B cell (primary cell): Measurements from ENCODE around the gene GPHA2. TPM values are rescaled to one million over a fixed set of nuclear protein-coding genes. Genes with fewer than 3 reads are reported as not detected.
A peak's percentile ranks its signal among the peaks of the same experiment; 100 is the strongest.

ENCODE experiments used
- ATAC-seq: fragments of 200-7000 bp; cut with Tn5 transposase; one replicate; pipeline ENCODE4 v1.10.0; 2021; ENCODE audit warnings: low read depth, mild to moderate bottlenecking, moderate number of reproducible peaks, moderate library complexity
- CTCF ChIA-PET: fragments of 350-600 bp; sonication (Branson Sonifier 250); formaldehyde crosslinking; loops from one replicate; lab custom pipeline; 2021; ENCODE audit warnings: antibody characterized with exemption, inconsistent platforms; lab: Charles Lee
- POLR2A ChIA-PET: fragments of 350-600 bp; sonication (Branson Sonifier 250); formaldehyde crosslinking; loops from one replicate; lab custom pipeline; 2021; ENCODE audit warnings: antibody characterized with exemption; lab: Charles Lee
- DNase-seq: peaks from one replicate; pipeline ENCODE4 v3.0.0; 2013
- H2AFZ ChIP-seq: 2 replicates; pipeline ENCODE4 v1.6.1; 2012; ENCODE audit warnings: mild to moderate bottlenecking, low read depth, low read length; ENCODE audit not compliant: insufficient read depth, poor library complexity, severe bottlenecking
- H3K27ac ChIP-seq, 2 donors: 1 replicate in 1 of 2; 2 replicates in 1 of 2; pipeline ENCODE4 v1.5.1; 2012 to 2013; ENCODE audit warnings: low read length in 2 of 2, mild to moderate bottlenecking in 2 of 2, moderate library complexity in 1 of 2
- H3K27me3 ChIP-seq, 4 experiments: fragments of 200-600 bp in 1 of 4; sonication (generic) in 1 of 4; replicated peaks in 1 of 4; 1 replicate in 2 of 4; 2 replicates in 2 of 4; pipeline versions ENCODE4 v1.6.1 to v1.7.0; 2013 to 2016; ENCODE audit warnings: low read length in 3 of 4, mild to moderate bottlenecking in 2 of 4, mixed read lengths in 1 of 4, moderate library complexity in 1 of 4; ENCODE audit not compliant: insufficient read depth in 4 of 4, control insufficient read depth in 3 of 4; ENCODE audit errors: control extremely low read depth in 1 of 4
- H3K36me3 ChIP-seq, 2 experiments: replicated peaks in 1 of 2; 1 replicate in 1 of 2; 2 replicates in 1 of 2; pipeline versions ENCODE4 v1.6.1 to v1.7.1; 2013; ENCODE audit warnings: low read length in 1 of 2; ENCODE audit not compliant: insufficient read depth in 2 of 2, control insufficient read depth in 1 of 2; ENCODE audit errors: control extremely low read depth in 1 of 2, extremely low read depth in 1 of 2
- H3K4me1 ChIP-seq, 2 donors: fragments of 200-600 bp in 1 of 2; sonication (generic) in 1 of 2; 1 replicate in 1 of 2; 2 replicates in 1 of 2; pipeline versions ENCODE4 v1.5.1 to v1.6.1; 2013 to 2017; ENCODE audit warnings: low read length in 2 of 2; ENCODE audit not compliant: control insufficient read depth in 2 of 2, insufficient read depth in 2 of 2
- H3K4me2 ChIP-seq: replicated peaks from 2 replicates; pipeline ENCODE3; 2012; ENCODE audit warnings: mild to moderate bottlenecking, low read depth, low read length; ENCODE audit not compliant: poor library complexity, severe bottlenecking
- H3K4me3 ChIP-seq, 5 experiments: fragments of 200-600 bp in 1 of 5; sonication (generic) in 1 of 5; 1 replicate in 3 of 5; 2 replicates in 2 of 5; pipeline versions ENCODE4 v1.5.1 to v1.7.0; 2011 to 2016; ENCODE audit warnings: low read length in 4 of 5, mild to moderate bottlenecking in 4 of 5, low read depth in 2 of 5, control low read depth in 1 of 5, moderate library complexity in 1 of 5; ENCODE audit not compliant: insufficient read depth in 1 of 5; ENCODE audit errors: control extremely low read depth in 1 of 5, extremely low read depth in 1 of 5
- H3K79me2 ChIP-seq: fragments of 200-600 bp; sonication (generic); one replicate; pipeline ENCODE4 v1.6.0; 2016; ENCODE audit warnings: low read length; ENCODE audit not compliant: control insufficient read depth, insufficient read depth
- H3K9ac ChIP-seq: fragments of 200-600 bp; sonication (generic); 2 replicates; pipeline ENCODE4 v1.6.1; 2017; ENCODE audit warnings: mild to moderate bottlenecking, low read length, moderate library complexity
- H3K9me3 ChIP-seq, 3 donors: one replicate each; pipeline versions ENCODE4 v1.6.1 to v1.7.1; 2013; ENCODE audit warnings: low read length in 2 of 3; ENCODE audit not compliant: control insufficient read depth in 2 of 3, insufficient read depth in 1 of 3; ENCODE audit errors: control extremely low read depth in 1 of 3
- H4K20me1 ChIP-seq: 2 replicates; pipeline ENCODE4 v1.6.0; 2012; ENCODE audit warnings: mild to moderate bottlenecking, low read length; ENCODE audit not compliant: insufficient read depth, control insufficient read depth, poor library complexity, severe bottlenecking
- H3K27ac Mint-ChIP-seq: one replicate; pipeline ENCODE4 v1.8.0; 2021; ENCODE audit warnings: mixed read lengths
- H3K27me3 Mint-ChIP-seq: one replicate; pipeline ENCODE4 v1.8.0; 2021; ENCODE audit warnings: mixed read lengths
- H3K4me1 Mint-ChIP-seq: one replicate; pipeline ENCODE4 v1.8.0; 2021; ENCODE audit warnings: mixed read lengths
- H3K4me3 Mint-ChIP-seq: one replicate; pipeline ENCODE4 v1.8.0; 2021; ENCODE audit warnings: mixed read lengths
- H3K9me3 Mint-ChIP-seq: one replicate; pipeline ENCODE4 v1.8.0; 2022; ENCODE audit warnings: mixed read lengths; ENCODE audit not compliant: insufficient read depth
- EZH2 ChIP-seq: IDR thresholded peaks from 2 replicates; pipeline ENCODE4 v1.6.1; 2012; ENCODE audit warnings: borderline replicate concordance, low read depth, mild to moderate bottlenecking, moderate library complexity, low read length; ENCODE audit not compliant: insufficient read depth, poor library complexity, severe bottlenecking
- WGBS: methylation state at CpG from one replicate; pipeline ENCODE4 v1.1.5; 2013; ENCODE audit warnings: missing lambda C conversion rate; ENCODE audit not compliant: insufficient coverage; 5-methylcytosine and 5-hydroxymethylcytosine counted together
- intact Hi-C: fragments of 100-400 bp; cut with micrococcal nuclease; formaldehyde crosslinking; loops from one replicate; pipeline ENCODE4 v1.10.0; 2022
- polyA plus RNA-seq: library from polyadenylated mRNA; depleted of rRNA; stranded (reverse); fragments of >200 nt; gene quantifications from 2 replicates; pipeline ENCODE4 v1.2.3, GENCODE V29; 2012
- total RNA-seq, 2 donors: library from RNA; stranded (reverse); fragments of 120-200 nt in 1 of 2; gene quantifications; 1 replicate in 1 of 2; 2 replicates in 1 of 2; pipeline versions ENCODE4 v1.2.3 to v1.2.4, GENCODE V29; 2013 to 2022
- TF ChIP-seq, protein P1 (sequence below): fragments of 200-600 bp; IDR thresholded peaks from one replicate; pipeline ENCODE4 v1.8.0; 2022; ENCODE audit warnings: antibody characterized with exemption, mild to moderate bottlenecking

The GPHA2 gene
- total and polyA plus RNA-seq, 2 donors (not counting 1 experiment from before 2014, with no cell fraction given) = 0.39 to 2.8 TPM

DNA sequence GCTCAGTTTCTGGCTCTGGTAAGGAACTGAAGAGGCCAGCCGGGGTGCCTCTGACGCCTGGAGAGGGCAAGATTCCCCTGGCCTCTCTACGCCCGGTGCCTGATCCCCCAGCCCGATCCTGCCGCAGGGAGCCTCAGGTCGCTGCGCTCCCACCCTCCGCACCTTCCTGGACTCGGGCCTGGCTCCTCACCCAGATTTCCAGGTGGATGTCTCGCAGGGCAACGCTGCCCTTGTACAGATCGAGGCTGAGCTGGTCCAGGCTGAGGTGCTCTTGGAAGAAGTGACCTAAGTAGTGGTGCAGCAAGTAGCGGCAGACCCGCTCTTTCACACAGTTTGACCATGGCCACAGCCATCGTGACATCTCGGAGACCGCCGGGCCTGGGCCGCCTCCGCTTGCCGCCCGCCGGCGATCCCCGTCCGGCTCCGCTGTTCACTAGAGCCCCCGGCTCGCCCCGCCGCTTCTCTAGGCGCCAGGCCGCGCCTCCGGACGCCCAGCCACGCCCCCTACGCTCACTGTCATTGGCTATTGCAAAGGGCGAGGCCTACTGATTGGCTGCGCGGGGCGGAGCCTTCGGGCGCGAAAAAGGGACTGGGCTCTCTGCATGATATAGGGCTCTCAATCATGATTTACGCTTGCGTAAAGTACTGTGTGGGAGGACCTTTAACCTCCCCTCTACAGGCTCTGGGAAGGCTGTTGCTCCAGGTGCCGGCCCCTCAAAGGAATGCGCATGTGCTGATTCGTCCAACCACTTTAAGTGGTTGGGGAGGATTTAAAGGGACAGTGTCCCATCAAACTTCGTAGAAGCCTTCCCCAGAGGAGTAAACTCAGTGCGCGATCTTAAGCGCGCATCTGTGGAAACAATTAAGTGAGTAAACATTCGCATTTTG lies 18.7 kb downstream of the GPHA2 start, which contains the start of gene ATG2A:
TSS of gene ATG2A (minus strand) at position 435 of the 888 bp plus-strand sequence. CDS start at position 361, 74 bp downstream.
- Mint-ChIP-seq H3K27ac (peak within 1 kb of the TSS; percentile 91), H3K27me3 (no peaks in the 10 kb centered on the region), H3K9me3 (no peaks in the 10 kb centered on the region), H3K4me3 (peak within 1 kb of the TSS; percentile 88), H3K4me1 (peaks cover 34% of the 10 kb centered on the region)
- peak within 1 kb of the TSS; percentile 100 for H3K4me2 ChIP-seq
- ChIA-PET CTCF (interaction anchor here (2.8 to 3.8 kb wide), 2 partner anchors 30 to 69 kb away, joined by 9 to 13 read pairs; no protein-coding TSS in a partner anchor), POLR2A (interaction anchor here (0.6 to 0.9 kb wide), 2 partner anchors 31 to 58 kb away, joined by 3 to 4 read pairs; no protein-coding TSS in a partner anchor)
- intact Hi-C loops = loop anchor here (1.0 to 10.0 kb wide), 9 partner anchors 7 to 198 kb away; partner anchors contain the start of genes ARL2, CDCA5, EHD1 and MAJIN
- ATAC-seq (peak; percentile 97), DNase-seq (peak; percentile 99)
- H3K79me2 ChIP-seq = peaks cover 22% of the 10 kb centered on the region
- peak within 1 kb of the TSS; percentile 78 for H2AFZ ChIP-seq
- no peak for TF ChIP-seq EZH2
- TF ChIP-seq, protein P1, sequence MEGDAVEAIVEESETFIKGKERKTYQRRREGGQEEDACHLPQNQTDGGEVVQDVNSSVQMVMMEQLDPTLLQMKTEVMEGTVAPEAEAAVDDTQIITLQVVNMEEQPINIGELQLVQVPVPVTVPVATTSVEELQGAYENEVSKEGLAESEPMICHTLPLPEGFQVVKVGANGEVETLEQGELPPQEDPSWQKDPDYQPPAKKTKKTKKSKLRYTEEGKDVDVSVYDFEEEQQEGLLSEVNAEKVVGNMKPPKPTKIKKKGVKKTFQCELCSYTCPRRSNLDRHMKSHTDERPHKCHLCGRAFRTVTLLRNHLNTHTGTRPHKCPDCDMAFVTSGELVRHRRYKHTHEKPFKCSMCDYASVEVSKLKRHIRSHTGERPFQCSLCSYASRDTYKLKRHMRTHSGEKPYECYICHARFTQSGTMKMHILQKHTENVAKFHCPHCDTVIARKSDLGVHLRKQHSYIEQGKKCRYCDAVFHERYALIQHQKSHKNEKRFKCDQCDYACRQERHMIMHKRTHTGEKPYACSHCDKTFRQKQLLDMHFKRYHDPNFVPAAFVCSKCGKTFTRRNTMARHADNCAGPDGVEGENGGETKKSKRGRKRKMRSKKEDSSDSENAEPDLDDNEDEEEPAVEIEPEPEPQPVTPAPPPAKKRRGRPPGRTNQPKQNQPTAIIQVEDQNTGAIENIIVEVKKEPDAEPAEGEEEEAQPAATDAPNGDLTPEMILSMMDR = no peak
- peak within 1 kb of the TSS; percentile 86 to 96 (median 90) for H3K4me3 ChIP-seq
- no peaks in the 10 kb centered on the region for H4K20me1 ChIP-seq
- peaks cover 0 to 22% of the 10 kb centered on the region in 2 experiments for H3K36me3 ChIP-seq
- H3K4me1 ChIP-seq = peaks cover 19 to 33% of the 10 kb centered on the region in 2 donors
- under 1% methylated on average over 46 of the region's 57 CpGs for WGBS
- no peaks in the 10 kb centered on the region for H3K9me3 ChIP-seq
- H3K27me3 ChIP-seq = no peaks in the 10 kb centered on the region
- peak within 1 kb of the TSS; percentile 97 for H3K9ac ChIP-seq
- peak within 1 kb of the TSS; percentile 44 to 84 for H3K27ac ChIP-seq
